Measurements from ENCODE around the gene TRHDE.

- TF ChIP-seq EZH2 (IDR thresholded peaks at IDR 0.05; ENCODE audit: low read depth): no peak
- TF ChIP-seq, protein P1, sequence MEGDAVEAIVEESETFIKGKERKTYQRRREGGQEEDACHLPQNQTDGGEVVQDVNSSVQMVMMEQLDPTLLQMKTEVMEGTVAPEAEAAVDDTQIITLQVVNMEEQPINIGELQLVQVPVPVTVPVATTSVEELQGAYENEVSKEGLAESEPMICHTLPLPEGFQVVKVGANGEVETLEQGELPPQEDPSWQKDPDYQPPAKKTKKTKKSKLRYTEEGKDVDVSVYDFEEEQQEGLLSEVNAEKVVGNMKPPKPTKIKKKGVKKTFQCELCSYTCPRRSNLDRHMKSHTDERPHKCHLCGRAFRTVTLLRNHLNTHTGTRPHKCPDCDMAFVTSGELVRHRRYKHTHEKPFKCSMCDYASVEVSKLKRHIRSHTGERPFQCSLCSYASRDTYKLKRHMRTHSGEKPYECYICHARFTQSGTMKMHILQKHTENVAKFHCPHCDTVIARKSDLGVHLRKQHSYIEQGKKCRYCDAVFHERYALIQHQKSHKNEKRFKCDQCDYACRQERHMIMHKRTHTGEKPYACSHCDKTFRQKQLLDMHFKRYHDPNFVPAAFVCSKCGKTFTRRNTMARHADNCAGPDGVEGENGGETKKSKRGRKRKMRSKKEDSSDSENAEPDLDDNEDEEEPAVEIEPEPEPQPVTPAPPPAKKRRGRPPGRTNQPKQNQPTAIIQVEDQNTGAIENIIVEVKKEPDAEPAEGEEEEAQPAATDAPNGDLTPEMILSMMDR (conservative IDR thresholded peaks at IDR 0.05): no peak
These were observed 116.2 kb downstream of the TRHDE start for GRCh38 chr12:72388322-72388721.

All from PC-9 (cell line).